ENCODE data around the gene SEMA4C.

DNA sequence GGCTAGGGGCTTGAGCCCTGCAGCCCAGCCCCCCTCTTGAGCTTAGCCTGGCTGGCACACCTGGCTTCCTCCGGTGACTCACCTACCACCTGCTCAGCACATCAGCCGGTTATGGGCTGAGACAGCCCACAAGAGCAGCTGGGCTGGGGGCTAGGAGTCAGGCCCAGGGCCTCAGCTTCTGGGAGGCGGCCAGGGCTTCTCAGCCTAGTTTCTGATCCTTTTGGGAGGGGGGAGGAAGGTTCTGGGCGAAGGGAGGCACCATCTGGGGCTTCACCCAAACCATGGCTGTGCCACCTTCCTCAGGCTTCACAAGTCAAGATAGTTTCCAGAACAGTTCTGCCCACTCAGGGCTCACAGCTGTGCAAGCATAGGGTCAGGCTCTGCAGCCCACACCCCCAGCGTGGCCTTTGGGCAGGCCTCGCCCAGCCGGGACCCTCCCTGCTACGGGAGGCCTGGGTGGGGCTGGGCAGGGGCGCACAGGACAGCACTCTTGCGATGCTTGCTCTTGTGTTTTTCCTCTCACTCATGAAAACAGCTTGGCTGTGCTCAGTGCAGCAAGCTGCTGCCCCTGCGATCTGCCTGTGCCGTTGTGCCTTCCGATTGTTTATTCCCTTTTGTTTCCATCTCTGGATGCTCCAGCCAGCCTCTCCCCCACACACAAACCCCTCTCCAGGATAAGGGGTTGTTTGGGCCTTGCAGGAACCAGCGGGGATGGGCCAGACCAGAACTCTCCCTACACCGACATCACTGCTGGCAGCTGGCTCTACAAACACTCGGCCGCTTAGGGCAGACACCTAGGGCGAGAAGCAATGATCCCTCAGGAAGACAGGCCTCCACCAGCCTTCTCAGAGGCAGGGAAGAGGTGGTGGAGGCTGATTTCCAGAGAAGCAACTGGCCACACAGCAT lies 26.1 kb upstream of the SEMA4C start:
- TF ChIP-seq, protein P1, sequence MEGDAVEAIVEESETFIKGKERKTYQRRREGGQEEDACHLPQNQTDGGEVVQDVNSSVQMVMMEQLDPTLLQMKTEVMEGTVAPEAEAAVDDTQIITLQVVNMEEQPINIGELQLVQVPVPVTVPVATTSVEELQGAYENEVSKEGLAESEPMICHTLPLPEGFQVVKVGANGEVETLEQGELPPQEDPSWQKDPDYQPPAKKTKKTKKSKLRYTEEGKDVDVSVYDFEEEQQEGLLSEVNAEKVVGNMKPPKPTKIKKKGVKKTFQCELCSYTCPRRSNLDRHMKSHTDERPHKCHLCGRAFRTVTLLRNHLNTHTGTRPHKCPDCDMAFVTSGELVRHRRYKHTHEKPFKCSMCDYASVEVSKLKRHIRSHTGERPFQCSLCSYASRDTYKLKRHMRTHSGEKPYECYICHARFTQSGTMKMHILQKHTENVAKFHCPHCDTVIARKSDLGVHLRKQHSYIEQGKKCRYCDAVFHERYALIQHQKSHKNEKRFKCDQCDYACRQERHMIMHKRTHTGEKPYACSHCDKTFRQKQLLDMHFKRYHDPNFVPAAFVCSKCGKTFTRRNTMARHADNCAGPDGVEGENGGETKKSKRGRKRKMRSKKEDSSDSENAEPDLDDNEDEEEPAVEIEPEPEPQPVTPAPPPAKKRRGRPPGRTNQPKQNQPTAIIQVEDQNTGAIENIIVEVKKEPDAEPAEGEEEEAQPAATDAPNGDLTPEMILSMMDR (IDR thresholded peaks at IDR 0.05), result no peak
- no peak for TF ChIP-seq EZH2 (IDR thresholded peaks at IDR 0.05)

All from neural progenitor cell (in vitro differentiated cells).